Raji (cell line): ENCODE data around the gene BCL2.

Experiments
- POLR2A ChIP-seq: IDR thresholded peaks from 2 replicates; pipeline ENCODE4 v1.6.1; 2011; ENCODE audit warnings: low read depth, low read length, control low read depth; ENCODE audit not compliant: insufficient read depth

Gene BCL2

GRCh38 chr18:63154350-63155152 is 165.0 kb downstream of the BCL2 start:
- no peak for TF ChIP-seq POLR2A

- no peak for TF ChIP-seq POLR2A
Measured at GRCh38 chr18:63152791-63153190, 166.8 kb downstream of the BCL2 start.

GRCh38 chr18:63152096-63152495 is 167.5 kb downstream of the BCL2 start:
- no peak for TF ChIP-seq POLR2A

GRCh38 chr18:63151539-63151938 is 168.0 kb downstream of the BCL2 start:
- TF ChIP-seq POLR2A, result no peak

- TF ChIP-seq POLR2A, result no peak
Measured at GRCh38 chr18:63150942-63151421, 168.6 kb downstream of the BCL2 start.

- no peak for TF ChIP-seq POLR2A
Measured at GRCh38 chr18:63150326-63150725, 169.2 kb downstream of the BCL2 start.

GRCh38 chr18:63149302-63149587 is 170.3 kb downstream of the BCL2 start:
- no peak for TF ChIP-seq POLR2A

GRCh38 chr18:63148449-63149301 is 170.9 kb downstream of the BCL2 start:
- TF ChIP-seq POLR2A, result no peak

- TF ChIP-seq POLR2A, result no peak
Measured at GRCh38 chr18:63147973-63148372, 171.6 kb downstream of the BCL2 start.

GRCh38 chr18:63146828-63147409 is 172.7 kb downstream of the BCL2 start:
- no peak for TF ChIP-seq POLR2A

- no peak for TF ChIP-seq POLR2A
Measured at GRCh38 chr18:63145851-63146555, 173.6 kb downstream of the BCL2 start.

GRCh38 chr18:63145166-63145850 is 174.3 kb downstream of the BCL2 start:
- no peak for TF ChIP-seq POLR2A

GRCh38 chr18:63144748-63145147 is 174.8 kb downstream of the BCL2 start:
- TF ChIP-seq POLR2A, result no peak

- TF ChIP-seq POLR2A, result no peak
Measured at GRCh38 chr18:63143330-63143771, 176.2 kb downstream of the BCL2 start.
